Keratinocyte (primary cell): ENCODE data around the gene TLR9. TPM values are rescaled to one million over a fixed set of nuclear protein-coding genes. Genes with fewer than 3 reads are reported as not detected.

Experiments
- DNase-seq: peaks from one replicate; pipeline ENCODE4 v3.0.0-alpha.2; 2011; ENCODE audit warnings: low read depth, missing footprints, low spot score
- FAIRE-seq: peaks from 2 replicates; lab custom pipeline; 2011; peaks lifted over from hg19 to GRCh38; lab: Jason Lieb, UNC
- H2AFZ ChIP-seq: 2 replicates; pipeline ENCODE4 v1.6.0; 2012; ENCODE audit warnings: low read length, control low read depth, inconsistent platforms; ENCODE audit not compliant: control insufficient read depth
- H3K27ac ChIP-seq: 2 replicates; pipeline ENCODE4 v1.5.1; 2011; ENCODE audit warnings: low read length; ENCODE audit not compliant: control insufficient read depth, insufficient read depth
- H3K27me3 ChIP-seq: 3 replicates; pipeline ENCODE4 v1.6.0; 2011; ENCODE audit warnings: low read length; ENCODE audit not compliant: control insufficient read depth, insufficient read depth; ENCODE audit errors: extremely low read depth
- H3K36me3 ChIP-seq, 2 experiments: 2 replicates in 1 of 2; 3 replicates in 1 of 2; pipeline ENCODE4 v1.5.1; 2011; ENCODE audit warnings: low read length in 2 of 2, mild to moderate bottlenecking in 1 of 2; ENCODE audit not compliant: control insufficient read depth in 2 of 2, insufficient read depth in 2 of 2; ENCODE audit errors: extremely low read depth in 1 of 2
- H3K4me1 ChIP-seq: 3 replicates; pipeline ENCODE4 v1.5.1; 2011; ENCODE audit warnings: low read length; ENCODE audit not compliant: control insufficient read depth, insufficient read depth; ENCODE audit errors: extremely low read depth
- H3K4me2 ChIP-seq: 3 replicates; pipeline ENCODE4 v1.6.0; 2011; ENCODE audit warnings: low read depth, low read length; ENCODE audit not compliant: control insufficient read depth, insufficient read depth; ENCODE audit errors: extremely low read depth
- H3K4me3 ChIP-seq, 3 experiments: fragments of 200-600 bp in 1 of 3; sonication (generic) in 1 of 3; 2 replicates in 2 of 3; 3 replicates in 1 of 3; pipeline ENCODE4 v1.5.1; 2011 to 2016; ENCODE audit warnings: low read length in 3 of 3, mild to moderate bottlenecking in 3 of 3, control low read depth in 2 of 3, inconsistent platforms in 1 of 3, low read depth in 1 of 3, mixed read lengths in 1 of 3, mixed run types in 1 of 3, moderate library complexity in 1 of 3; ENCODE audit not compliant: control insufficient read depth in 2 of 3, insufficient read depth in 2 of 3; ENCODE audit errors: extremely low read depth in 1 of 3
- H3K79me2 ChIP-seq: 2 replicates; pipeline ENCODE4 v1.6.0; 2012; ENCODE audit warnings: low read length; ENCODE audit not compliant: control insufficient read depth, insufficient read depth
- H3K9ac ChIP-seq: 3 replicates; pipeline ENCODE4 v1.6.0; 2011; ENCODE audit warnings: low read length; ENCODE audit not compliant: control insufficient read depth, insufficient read depth; ENCODE audit errors: extremely low read depth
- H3K9me1 ChIP-seq: 3 replicates; pipeline ENCODE4 v1.6.0; 2011; ENCODE audit warnings: low read length; ENCODE audit not compliant: control insufficient read depth, insufficient read depth; ENCODE audit errors: extremely low read depth
- H3K9me3 ChIP-seq: 2 replicates; pipeline ENCODE4 v1.5.1; 2012; ENCODE audit warnings: low read depth, low read length; ENCODE audit not compliant: control insufficient read depth
- H4K20me1 ChIP-seq: 3 replicates; pipeline ENCODE4 v1.6.0; 2011; ENCODE audit warnings: low read length; ENCODE audit not compliant: control insufficient read depth, insufficient read depth; ENCODE audit errors: extremely low read depth
- CTCF ChIP-seq, 3 experiments: IDR thresholded peaks in 1 of 3; conservative IDR thresholded peaks in 1 of 3; optimal IDR thresholded peaks in 1 of 3; 2 replicates in 2 of 3; 3 replicates in 1 of 3; pipeline versions ENCODE3 to v1.5.1; 2011; ENCODE audit warnings: low read length in 3 of 3, mild to moderate bottlenecking in 3 of 3, moderate library complexity in 2 of 3, control low read depth in 1 of 3, inconsistent platforms in 1 of 3; ENCODE audit not compliant: insufficient read depth in 2 of 3; ENCODE audit errors: extremely low read depth in 1 of 3
- EZH2 ChIP-seq: IDR thresholded peaks from one replicate; pipeline ENCODE4 v1.6.1; 2012; ENCODE audit warnings: inconsistent platforms, mild to moderate bottlenecking, low read length, moderate library complexity
- dilution Hi-C: fragments of 300-500 bp; cut with MboI; formaldehyde crosslinking; loops from one replicate; pipeline ENCODE4 v1.7.0; 2020; ENCODE audit warnings: low sequenced_read_pairs; ENCODE audit not compliant: extremely low pct_ligation_motif_present
- polyA plus RNA-seq, 5 experiments: library from polyadenylated mRNA; depleted of rRNA in 3 of 5; stranded (reverse) in 3 of 5; stranded (forward) in 1 of 5; unstranded in 1 of 5; fragments of >200 nt; gene quantifications; 1 replicate in 1 of 5; 2 replicates in 3 of 5; 3 replicates in 1 of 5; pipeline versions ENCODE4 v1.2.1 to v1.2.3, GENCODE V29; 2011 to 2012; ENCODE audit warnings: missing spikeins in 2 of 5, low read depth in 1 of 5, low replicate concordance in 1 of 5

Gene TLR9
- polyA plus RNA-seq, 1 donor (not counting 4 experiments of a cell fraction or from before 2014, with no cell fraction given), result not detected

DNA sequence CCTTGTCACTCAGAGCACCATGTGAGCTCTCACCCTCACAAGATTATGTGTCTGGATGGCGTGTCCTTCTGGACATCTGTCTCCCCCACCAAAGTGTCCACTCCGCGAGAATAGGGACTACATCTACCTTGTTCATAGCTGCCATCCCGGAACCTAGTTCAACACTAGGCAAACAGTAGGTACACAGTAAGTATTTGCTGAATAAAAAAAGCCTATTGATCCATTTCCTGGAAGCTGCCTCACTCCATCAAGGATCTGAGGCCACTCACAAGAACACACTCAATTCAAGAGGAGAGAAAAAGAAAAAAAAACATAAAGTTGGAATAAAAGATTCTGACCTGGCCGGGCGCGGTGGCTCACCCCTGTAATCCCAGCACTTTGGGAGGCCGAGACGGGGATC is 38.7 kb downstream of the TLR9 start:
- no peak for DNase-seq
- Histone ChIP-seq H4K20me1 (no peaks in the 10 kb centered on the region), H2AFZ (no peak overlapping the region), H3K4me3 (no peak overlapping the region), H3K9ac (no peak overlapping the region), H3K36me3 (no peaks in the 10 kb centered on the region), H3K4me2 (no peak overlapping the region), H3K27ac (no peak overlapping the region), H3K27me3 (no peaks in the 10 kb centered on the region), H3K4me1 (peaks cover 2% of the 10 kb centered on the region), H3K9me3 (no peaks in the 10 kb centered on the region), H3K79me2 (no peaks in the 10 kb centered on the region), H3K9me1 (no peaks in the 10 kb centered on the region)
- no peak for TF ChIP-seq CTCF (optimal IDR thresholded peaks at IDR 0.05 in 1 of 3, IDR thresholded peaks at IDR 0.05 in 1 of 3, conservative IDR thresholded peaks at IDR 0.05 in 1 of 3; ENCODE audit: extremely low read depth in 1 of 3, insufficient read depth in 2 of 3, low read length in 3 of 3)
- TF ChIP-seq EZH2, result no peak
- dilution Hi-C loops, result no loop called here
- no peak for FAIRE-seq

DNA sequence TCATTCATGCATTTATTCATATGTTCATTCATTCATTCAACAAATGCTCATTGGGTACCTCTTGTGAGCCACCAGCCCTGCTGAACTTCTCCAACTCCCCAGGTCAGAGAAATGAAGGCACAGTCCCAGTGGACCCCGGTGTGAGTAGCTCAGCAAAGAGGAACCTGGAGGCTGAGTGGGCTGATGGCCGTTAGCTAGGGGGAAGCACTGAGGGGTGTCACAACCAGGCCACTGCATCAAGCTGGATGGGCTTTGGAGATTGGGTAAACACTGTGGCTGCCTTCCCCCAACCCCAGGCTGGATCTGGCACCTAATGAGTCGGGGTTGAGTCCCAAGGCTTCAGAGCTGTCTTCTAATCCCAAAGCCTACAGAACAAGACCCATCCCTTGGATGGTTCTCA is 39.6 kb downstream of the TLR9 start:
- TF ChIP-seq CTCF (optimal IDR thresholded peaks at IDR 0.05 in 1 of 3, IDR thresholded peaks at IDR 0.05 in 1 of 3, conservative IDR thresholded peaks at IDR 0.05 in 1 of 3; ENCODE audit: extremely low read depth in 1 of 3, insufficient read depth in 2 of 3, low read length in 3 of 3), result no peak
- TF ChIP-seq EZH2, result no peak
- DNase-seq (no peak), FAIRE-seq (no peak)
- Histone ChIP-seq H3K4me1 (peaks cover 3% of the 10 kb centered on the region), H3K4me2 (no peak overlapping the region), H3K79me2 (no peaks in the 10 kb centered on the region), H4K20me1 (no peaks in the 10 kb centered on the region), H3K9me1 (no peaks in the 10 kb centered on the region), H3K36me3 (no peaks in the 10 kb centered on the region), H3K4me3 (no peak overlapping the region), H3K9me3 (no peaks in the 10 kb centered on the region), H2AFZ (no peak overlapping the region), H3K27ac (no peak overlapping the region), H3K9ac (no peak overlapping the region), H3K27me3 (no peaks in the 10 kb centered on the region)
- dilution Hi-C loops, result no loop called here
